VCaP (cell line): Measurements from ENCODE around the gene INAFM2.

ENCODE experiments used
- H3K27ac ChIP-seq: fragments of 450-650 bp; 2 replicates; pipeline ENCODE4 v1.5.1; 2017
- TF ChIP-seq, protein P1 (sequence below): fragments of 450-650 bp; conservative IDR thresholded peaks from 2 replicates; pipeline ENCODE4 v1.5.1; 2017; ENCODE audit warnings: mild to moderate bottlenecking, moderate library complexity

The INAFM2 gene

DNA sequence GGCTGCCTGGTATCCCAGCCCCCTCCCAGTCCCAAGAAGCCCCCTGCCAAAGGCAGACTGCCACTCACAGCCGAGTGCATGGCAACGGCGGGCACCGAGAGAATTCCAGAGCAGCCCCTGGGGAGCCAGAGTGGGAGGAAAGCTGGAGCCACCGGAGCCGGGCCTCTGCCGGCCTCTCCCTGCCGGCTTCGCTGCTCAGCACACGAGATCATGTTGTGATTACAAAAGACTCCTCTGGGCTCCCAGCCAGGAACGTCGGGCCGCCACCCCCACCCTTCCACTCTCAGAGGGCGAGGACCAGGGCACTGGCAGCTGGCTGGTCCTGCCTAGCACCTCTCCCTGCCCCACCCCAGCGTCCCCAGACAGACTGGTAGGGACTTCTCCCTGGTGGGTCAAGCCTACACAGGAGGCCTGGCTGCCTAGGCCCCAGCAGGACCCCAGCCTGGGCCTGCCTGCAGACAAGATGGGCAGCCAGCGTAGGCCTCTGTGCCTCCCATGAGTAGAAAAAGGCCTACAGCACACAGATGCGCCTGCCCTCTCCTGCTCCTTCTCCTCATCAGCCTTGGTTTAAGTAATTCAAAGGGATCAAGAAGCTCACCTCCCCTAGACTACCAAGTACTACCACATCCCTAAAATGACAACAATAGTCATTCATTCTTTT lies 17.4 kb downstream of the INAFM2 start, which contains the start of gene CCDC9B:
CCDC9B (minus strand) TSS at position 200 of the 661 bp plus-strand sequence; CDS start at position 80, 120 bp downstream.
- TF ChIP-seq, protein P1, sequence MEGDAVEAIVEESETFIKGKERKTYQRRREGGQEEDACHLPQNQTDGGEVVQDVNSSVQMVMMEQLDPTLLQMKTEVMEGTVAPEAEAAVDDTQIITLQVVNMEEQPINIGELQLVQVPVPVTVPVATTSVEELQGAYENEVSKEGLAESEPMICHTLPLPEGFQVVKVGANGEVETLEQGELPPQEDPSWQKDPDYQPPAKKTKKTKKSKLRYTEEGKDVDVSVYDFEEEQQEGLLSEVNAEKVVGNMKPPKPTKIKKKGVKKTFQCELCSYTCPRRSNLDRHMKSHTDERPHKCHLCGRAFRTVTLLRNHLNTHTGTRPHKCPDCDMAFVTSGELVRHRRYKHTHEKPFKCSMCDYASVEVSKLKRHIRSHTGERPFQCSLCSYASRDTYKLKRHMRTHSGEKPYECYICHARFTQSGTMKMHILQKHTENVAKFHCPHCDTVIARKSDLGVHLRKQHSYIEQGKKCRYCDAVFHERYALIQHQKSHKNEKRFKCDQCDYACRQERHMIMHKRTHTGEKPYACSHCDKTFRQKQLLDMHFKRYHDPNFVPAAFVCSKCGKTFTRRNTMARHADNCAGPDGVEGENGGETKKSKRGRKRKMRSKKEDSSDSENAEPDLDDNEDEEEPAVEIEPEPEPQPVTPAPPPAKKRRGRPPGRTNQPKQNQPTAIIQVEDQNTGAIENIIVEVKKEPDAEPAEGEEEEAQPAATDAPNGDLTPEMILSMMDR: no peak
- peak within 1 kb of the TSS; percentile 97 for H3K27ac ChIP-seq

DNA sequence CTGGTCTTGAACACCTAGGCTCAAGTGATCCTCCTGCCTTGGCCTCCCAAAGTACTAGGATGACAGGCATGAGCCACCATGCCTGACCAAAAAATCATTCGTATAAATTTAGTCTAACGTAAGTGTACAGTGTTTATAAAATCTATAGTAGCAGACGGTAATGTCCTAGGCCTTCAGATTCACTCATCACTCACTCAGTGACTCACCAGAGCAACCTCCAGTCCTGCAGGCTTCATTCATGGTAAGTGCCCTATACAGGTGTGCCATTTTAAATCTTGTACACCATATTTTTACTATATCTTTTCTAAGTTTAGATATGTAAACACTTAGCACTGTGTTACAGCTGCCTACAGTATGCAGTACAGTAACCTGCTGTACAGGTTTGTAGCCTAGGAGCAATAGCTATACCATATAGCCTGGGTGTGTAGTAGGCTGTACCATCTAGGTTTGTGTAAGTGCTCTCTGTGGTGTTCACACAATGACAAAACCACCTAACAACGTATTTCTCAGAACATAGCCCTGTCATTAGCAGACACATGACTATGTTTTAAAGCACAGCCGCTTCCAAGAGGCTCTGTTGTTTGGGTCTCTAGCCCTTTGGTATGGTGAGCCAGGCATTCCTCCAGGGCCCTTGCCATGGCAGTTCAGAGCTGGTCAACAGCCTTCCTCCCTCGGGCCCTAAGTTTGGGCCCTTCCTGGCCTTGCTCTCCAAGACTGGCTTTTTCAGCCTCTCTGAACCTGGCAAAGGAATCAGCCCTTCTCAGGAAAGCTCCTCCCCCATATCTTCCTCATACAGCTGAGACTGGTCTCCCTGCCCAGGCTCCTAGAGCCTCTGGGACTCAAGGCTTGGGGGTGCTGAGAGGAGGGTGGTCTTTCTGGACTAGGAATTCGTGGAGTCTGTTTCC lies 19.2 kb downstream of the INAFM2 start:
- H3K27ac ChIP-seq: peak overlapping the region; percentile 97; the same call in 1 of the 2 replicates

DNA sequence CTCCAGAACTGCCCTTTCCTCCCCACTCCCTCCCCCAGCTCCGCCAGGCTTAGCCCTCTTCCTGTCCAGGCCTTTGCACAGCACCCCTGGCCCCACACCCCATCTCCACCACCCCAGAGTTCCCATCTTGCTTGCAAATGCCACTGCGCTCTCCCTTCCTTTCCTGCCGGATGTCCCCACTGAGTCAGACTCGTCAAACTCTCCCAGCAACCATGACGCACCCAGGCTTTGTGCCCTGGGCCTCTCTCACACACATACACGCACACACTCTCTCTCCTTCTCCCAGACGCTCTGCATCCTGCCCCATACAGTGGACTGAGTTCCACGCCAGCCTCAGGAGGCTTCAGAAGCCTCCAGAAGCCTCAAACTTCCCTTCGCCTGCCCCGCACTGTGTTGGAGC lies 20.0 kb downstream of the INAFM2 start:
- peak overlapping the region; percentile 97; the same call in 1 of the 2 replicates for H3K27ac ChIP-seq

More for the DNA sequence above, 19.2 kb downstream of the INAFM2 start:
- TF ChIP-seq, protein P1: no peak

DNA sequence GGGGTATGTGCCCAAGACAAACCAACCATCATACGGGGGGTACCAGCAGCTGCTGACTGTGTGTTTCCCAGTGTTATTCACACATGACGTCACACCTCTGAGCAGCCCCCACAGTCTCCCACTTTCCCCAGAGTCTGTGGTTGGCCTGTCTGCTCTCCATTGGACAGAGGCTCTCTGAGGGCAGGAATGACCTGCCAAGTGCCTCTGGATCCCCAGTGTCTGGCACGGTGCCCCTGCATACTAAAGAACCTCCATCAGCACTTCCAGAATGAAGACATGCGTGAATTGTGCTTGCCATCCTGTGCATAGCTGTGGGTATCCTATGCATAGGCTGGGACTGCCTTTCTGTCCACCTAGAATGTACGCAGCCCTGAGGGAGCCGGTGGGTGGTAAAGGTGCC lies 20.7 kb downstream of the INAFM2 start:
- TF ChIP-seq, protein P1: no peak
- no peak overlapping the region; the same call in 1 of the 2 replicates for H3K27ac ChIP-seq

More for the DNA sequence above, 20.0 kb downstream of the INAFM2 start:
- TF ChIP-seq, protein P1: no peak

DNA sequence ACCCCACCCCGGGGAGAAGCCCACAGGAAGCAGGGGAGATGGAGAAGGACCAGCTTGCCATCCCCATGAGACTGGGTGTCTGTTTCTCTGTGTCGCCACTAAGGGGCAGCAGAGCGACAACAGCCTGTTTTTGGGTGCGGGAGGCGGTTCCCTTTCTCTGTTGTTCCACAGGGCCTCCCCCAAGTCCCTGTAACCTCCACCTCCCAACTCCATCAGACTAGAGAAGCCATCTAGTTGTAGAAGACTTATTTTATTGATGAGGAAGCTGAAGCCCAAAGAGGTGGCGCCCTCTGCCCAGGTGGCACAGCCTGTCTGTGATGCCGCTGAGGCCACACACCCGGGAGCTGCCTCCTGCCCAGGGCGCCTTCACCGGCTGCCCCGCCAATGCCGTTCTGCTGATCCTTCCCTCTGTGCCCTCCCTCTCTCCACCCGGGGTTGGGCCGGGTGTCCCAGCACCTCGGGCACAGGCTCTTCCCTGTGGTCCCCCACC lies 21.2 kb downstream of the INAFM2 start:
- TF ChIP-seq, protein P1: peak; percentile 82
- H3K27ac ChIP-seq: peak overlapping the region; percentile 11; the same call in 1 of the 2 replicates

DNA sequence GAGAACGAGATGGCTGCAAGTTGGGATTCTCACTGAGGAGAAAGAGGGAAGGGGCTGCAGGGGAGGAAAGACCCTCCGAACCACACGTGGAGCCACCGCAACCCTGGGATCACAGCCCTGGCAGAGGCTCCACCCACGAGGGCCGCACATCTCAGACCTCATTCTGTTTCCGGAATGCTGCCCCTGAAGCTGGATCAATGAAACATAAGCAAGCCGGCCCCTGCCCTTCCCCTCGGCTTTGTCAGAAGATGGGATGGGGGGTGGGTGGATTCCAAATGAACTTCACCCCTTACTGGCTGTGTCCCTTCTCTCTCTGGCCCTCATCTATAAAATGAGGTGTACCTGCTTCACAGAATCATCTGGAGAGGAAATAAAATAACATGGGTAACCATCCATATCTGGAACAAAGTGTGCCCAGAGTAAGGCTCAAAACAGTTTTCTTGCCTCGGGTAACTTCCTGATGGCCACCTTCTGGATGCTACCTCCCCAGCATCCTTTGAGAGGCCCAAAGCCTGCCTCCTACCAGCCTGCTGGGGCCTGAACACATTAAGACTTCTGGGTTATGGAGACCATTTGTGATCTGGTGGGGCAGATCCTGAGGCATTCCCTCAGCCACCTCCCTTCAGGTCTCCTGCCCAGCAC lies 21.9 kb downstream of the INAFM2 start:
- TF ChIP-seq, protein P1: no peak
- H3K27ac ChIP-seq: peak overlapping the region; percentile 11; the same call in 1 of the 2 replicates
